ENCODE measurements around the gene PRKG1. TPM values are rescaled to one million over a fixed set of nuclear protein-coding genes. Genes with fewer than 3 reads are reported as not detected.

Gene PRKG1
- total RNA-seq, 4 donors from 2014 or later, result 1.2 to 6.5 (median 2.7) TPM

GRCh38 chr10:51079766-51080165 lies 5.5 kb downstream of the PRKG1 start:
- peaks cover 3% of the 10 kb centered on the region for H3K4me1 ChIP-seq
- H3K9me3 ChIP-seq, result no peaks in the 10 kb centered on the region
- peaks cover 16% of the 10 kb centered on the region for H3K27me3 ChIP-seq
- no peaks in the 10 kb centered on the region for H3K36me3 ChIP-seq
- no peak for DNase-seq (ENCODE audit: low spot score in 2 of 2)
- H3K4me3 ChIP-seq, result no peak overlapping the region
- H3K27ac ChIP-seq, result no peak overlapping the region
- no peak for TF ChIP-seq CTCF (IDR thresholded peaks at IDR 0.05)
- no peak for TF ChIP-seq EP300 (IDR thresholded peaks at IDR 0.05)
- no peak for TF ChIP-seq POLR2A (IDR thresholded peaks at IDR 0.05)
- no peak for TF ChIP-seq POLR2AphosphoS5 (IDR thresholded peaks at IDR 0.05)
- 88% methylated on average over 3 of the region's 3 CpGs for WGBS

GRCh38 chr10:51080311-51081006 lies 6.2 kb downstream of the PRKG1 start:
- 64% methylated on average over 5 of the region's 5 CpGs for WGBS
- TF ChIP-seq EP300 (IDR thresholded peaks at IDR 0.05) (no peak), POLR2AphosphoS5 (IDR thresholded peaks at IDR 0.05) (no peak), CTCF (IDR thresholded peaks at IDR 0.05) (no peak), POLR2A (IDR thresholded peaks at IDR 0.05) (no peak)
- Histone ChIP-seq H3K4me1 (no peaks in the 10 kb centered on the region), H3K36me3 (no peaks in the 10 kb centered on the region), H3K4me3 (no peak overlapping the region), H3K27ac (no peak overlapping the region), H3K9me3 (no peaks in the 10 kb centered on the region), H3K27me3 (peaks cover 9% of the 10 kb centered on the region)
- no peak for DNase-seq (ENCODE audit: low spot score in 2 of 2)

- Histone ChIP-seq H3K9me3 (no peaks in the 10 kb centered on the region), H3K27ac (no peak overlapping the region), H3K27me3 (peaks cover 3% of the 10 kb centered on the region), H3K36me3 (no peaks in the 10 kb centered on the region), H3K4me3 (no peak overlapping the region), H3K4me1 (no peaks in the 10 kb centered on the region)
- TF ChIP-seq POLR2AphosphoS5 (IDR thresholded peaks at IDR 0.05) (no peak), EP300 (IDR thresholded peaks at IDR 0.05) (no peak), POLR2A (IDR thresholded peaks at IDR 0.05) (no peak), CTCF (IDR thresholded peaks at IDR 0.05) (no peak)
- no peak for DNase-seq (ENCODE audit: low spot score in 2 of 2)
These were observed 8.6 kb downstream of the PRKG1 start for GRCh38 chr10:51082857-51083256.

- Histone ChIP-seq H3K36me3 (no peaks in the 10 kb centered on the region), H3K4me3 (no peak overlapping the region), H3K9me3 (no peaks in the 10 kb centered on the region), H3K4me1 (no peaks in the 10 kb centered on the region), H3K27me3 (peaks cover 3% of the 10 kb centered on the region), H3K27ac (no peak overlapping the region)
- no peak for TF ChIP-seq CTCF (IDR thresholded peaks at IDR 0.05)
- TF ChIP-seq POLR2A (IDR thresholded peaks at IDR 0.05), result no peak
- TF ChIP-seq POLR2AphosphoS5 (IDR thresholded peaks at IDR 0.05), result no peak
- TF ChIP-seq EP300 (IDR thresholded peaks at IDR 0.05), result no peak
- WGBS, result 69% methylated on average over 6 of the region's 6 CpGs
- DNase-seq (ENCODE audit: low spot score in 2 of 2), result no peak
These were observed 9.1 kb downstream of the PRKG1 start for GRCh38 chr10:51083356-51083853.

- WGBS, result 90% methylated on average over 5 of the region's 5 CpGs
- DNase-seq (ENCODE audit: low spot score in 2 of 2), result no peak
- no peak for TF ChIP-seq POLR2A (IDR thresholded peaks at IDR 0.05)
- TF ChIP-seq CTCF (IDR thresholded peaks at IDR 0.05), result no peak
- TF ChIP-seq EP300 (IDR thresholded peaks at IDR 0.05), result no peak
- no peak for TF ChIP-seq POLR2AphosphoS5 (IDR thresholded peaks at IDR 0.05)
These were observed 10.9 kb downstream of the PRKG1 start for GRCh38 chr10:51085204-51085603.

More at GRCh38 chr10:51085204-51085603, 10.9 kb downstream of the PRKG1 start:
- peaks cover 2% of the 10 kb centered on the region for H3K27me3 ChIP-seq
- H3K27ac ChIP-seq, result no peak overlapping the region
- H3K36me3 ChIP-seq, result no peaks in the 10 kb centered on the region
- no peak overlapping the region for H3K4me3 ChIP-seq
- H3K9me3 ChIP-seq, result no peaks in the 10 kb centered on the region
- H3K4me1 ChIP-seq, result no peaks in the 10 kb centered on the region
